Kidney epithelial cell (primary cell): ENCODE results near the gene KPNA4. TPM values are rescaled to one million over a fixed set of nuclear protein-coding genes. Genes with fewer than 3 reads are reported as not detected.

ENCODE experiments used
- DNase-seq: peaks from one replicate; pipeline ENCODE4 v3.0.0-alpha.2; 2010; ENCODE audit warnings: low read depth
- H3K27me3 ChIP-seq: 2 replicates; pipeline ENCODE4 v1.6.0; 2011; ENCODE audit warnings: low read length; ENCODE audit not compliant: control insufficient read depth, insufficient read depth
- H3K36me3 ChIP-seq: 2 replicates; pipeline ENCODE4 v1.5.1; 2011; ENCODE audit warnings: low read length; ENCODE audit not compliant: control insufficient read depth, insufficient read depth
- H3K4me3 ChIP-seq: 2 replicates; pipeline ENCODE4 v1.5.1; 2011; ENCODE audit warnings: low read depth, mild to moderate bottlenecking, control low read depth, low read length
- CTCF ChIP-seq: IDR thresholded peaks from 2 replicates; pipeline ENCODE4 v1.5.1; 2011; ENCODE audit warnings: mild to moderate bottlenecking, moderate library complexity, low read length, control low read depth, inconsistent platforms; ENCODE audit not compliant: insufficient read depth, poor library complexity, severe bottlenecking
- total RNA-seq: library from RNA; depleted of rRNA; stranded (reverse); fragments of >200 nt; gene quantifications from 2 replicates; pipeline ENCODE4 v1.2.3, GENCODE V29; 2015

Gene KPNA4
- total RNA-seq, 1 donor from 2014 or later: 38.0 TPM

- TF ChIP-seq CTCF: no peak
- no peak for DNase-seq
- Histone ChIP-seq H3K36me3 (no peaks in the 10 kb centered on the region), H3K4me3 (no peak overlapping the region), H3K27me3 (no peaks in the 10 kb centered on the region)
Observed at GRCh38 chr3:160588023-160588422, 22.7 kb upstream of the KPNA4 start.

- Histone ChIP-seq H3K27me3 (no peaks in the 10 kb centered on the region), H3K4me3 (no peak overlapping the region), H3K36me3 (no peaks in the 10 kb centered on the region)
- no peak for TF ChIP-seq CTCF
- no peak for DNase-seq
Observed at GRCh38 chr3:160587105-160587504, 21.7 kb upstream of the KPNA4 start.

DNA sequence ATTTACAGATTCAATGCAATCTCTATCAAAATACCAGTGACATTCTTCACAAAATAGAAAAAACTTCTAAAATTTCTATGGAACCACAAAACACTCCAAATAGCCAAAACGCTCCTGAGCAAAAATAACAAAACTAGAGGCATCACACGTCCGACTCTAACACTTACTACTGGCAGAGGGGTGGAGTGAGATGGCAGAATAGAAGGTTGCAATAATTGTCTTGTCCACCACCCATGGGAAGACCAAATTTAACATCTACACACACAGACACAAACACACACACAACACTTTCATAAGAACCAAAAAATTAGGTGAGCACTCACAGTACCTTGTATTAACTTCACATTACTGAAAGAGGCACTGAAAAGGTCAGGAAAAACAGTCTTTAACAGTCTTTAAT is 21.3 kb upstream of the KPNA4 start:
- H3K36me3 ChIP-seq: no peaks in the 10 kb centered on the region
- TF ChIP-seq CTCF: no peak
- H3K27me3 ChIP-seq: no peaks in the 10 kb centered on the region
- no peak for DNase-seq
- H3K4me3 ChIP-seq: no peak overlapping the region

DNA sequence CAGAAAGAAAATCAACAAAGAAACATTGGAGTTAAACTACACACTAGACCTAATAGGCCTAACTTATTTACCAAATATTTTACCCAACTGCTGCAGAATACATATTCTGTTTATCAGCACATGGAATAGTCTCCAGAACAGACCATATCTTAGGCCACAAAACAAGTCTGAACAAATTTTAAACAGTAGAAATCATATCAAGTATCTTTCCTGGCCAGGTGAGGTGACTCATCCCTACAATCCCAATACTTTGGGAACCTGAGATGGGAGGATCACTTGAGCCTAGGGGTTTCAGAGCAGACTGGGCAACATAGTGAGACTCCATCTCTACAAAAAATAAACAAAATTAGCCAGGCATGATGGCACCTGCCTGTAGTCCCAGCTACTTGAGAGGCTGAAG is 18.1 kb upstream of the KPNA4 start:
- TF ChIP-seq CTCF: no peak
- Histone ChIP-seq H3K27me3 (no peaks in the 10 kb centered on the region), H3K4me3 (no peak overlapping the region), H3K36me3 (no peaks in the 10 kb centered on the region)
- DNase-seq: no peak

- no peak for TF ChIP-seq CTCF
- DNase-seq: no peak
- H3K36me3 ChIP-seq: no peaks in the 10 kb centered on the region
- H3K4me3 ChIP-seq: no peak overlapping the region
- no peaks in the 10 kb centered on the region for H3K27me3 ChIP-seq
Observed at GRCh38 chr3:160580938-160581337, 15.6 kb upstream of the KPNA4 start.

GRCh38 chr3:160577556-160578195 is 12.3 kb upstream of the KPNA4 start:
- no peaks in the 10 kb centered on the region for H3K36me3 ChIP-seq
- TF ChIP-seq CTCF: peak; percentile 45
- H3K4me3 ChIP-seq: no peak overlapping the region
- DNase-seq: no peak
- H3K27me3 ChIP-seq: no peaks in the 10 kb centered on the region
